Articular chondrocyte of knee joint (primary cell): ENCODE measurements around the gene SHQ1. TPM values are rescaled to one million over a fixed set of nuclear protein-coding genes. Genes with fewer than 3 reads are reported as not detected.

Experiments used
- total RNA-seq: library from RNA; depleted of rRNA; stranded (reverse); fragments of >200 nt; gene quantifications from 2 replicates; pipeline ENCODE4 v1.2.3, GENCODE V29; 2012

SHQ1 gene
- 26.1 and 34.8 TPM in 2 replicates for total RNA-seq

GRCh38 chr3:72847751-72848702, at the start of gene SHQ1:
Gene SHQ1, minus strand, starts transcription at chr3:72848445. Its CDS starts 105 bp downstream, at chr3:72848340.

DNA sequence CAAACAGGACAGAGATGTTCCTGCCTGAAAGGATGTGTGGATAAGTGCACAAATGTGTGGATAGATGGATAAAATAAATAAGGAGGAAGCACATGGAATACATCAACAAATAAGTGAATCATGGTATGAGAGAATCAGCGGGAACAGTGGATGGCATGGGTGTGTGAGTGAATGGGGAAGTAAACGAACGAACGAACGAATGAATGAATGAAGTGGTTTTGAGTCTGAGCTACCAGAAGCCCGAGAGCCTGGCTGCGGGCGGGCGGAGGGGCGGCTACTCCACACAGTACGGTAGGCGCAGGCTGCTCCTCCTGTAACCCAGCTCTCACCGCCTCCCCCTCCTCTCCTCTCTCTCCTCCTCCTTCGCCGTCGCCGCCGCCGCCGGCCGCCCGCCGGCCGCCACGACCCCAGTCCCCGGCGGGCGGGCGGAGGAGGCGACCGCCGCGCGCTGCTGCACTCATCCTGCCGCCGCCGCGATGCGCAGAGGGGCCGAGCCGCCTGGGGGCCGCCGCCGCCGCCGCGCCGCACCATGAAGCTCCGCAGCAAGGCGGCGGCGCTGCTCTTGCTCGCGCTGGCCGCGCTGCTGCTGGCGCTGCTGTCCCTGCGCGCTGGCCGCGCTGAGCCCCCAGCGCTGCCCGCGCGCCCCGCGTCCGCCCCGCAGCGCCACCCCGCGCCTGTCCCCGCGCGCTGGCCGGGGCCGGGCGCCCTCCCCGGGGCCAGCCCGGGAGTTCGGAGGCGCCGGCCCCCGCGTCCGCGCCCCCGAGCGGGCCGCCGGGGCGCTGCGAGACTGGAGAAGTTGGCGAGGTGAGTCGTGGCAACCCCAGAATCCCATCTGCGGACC, 39.7 kb upstream of the SHQ1 start, which contains the start of gene GXYLT2:
Gene GXYLT2, plus strand, starts transcription at position 342 of the 841 bp plus-strand sequence. Its CDS starts 188 bp downstream, at position 530.

Other genes starting within 250 kb of the SHQ1 start
- gene GXYLT2, start 39.6 kb upstream of the SHQ1 start, total RNA-seq = 49.0 and 51.0 TPM in 2 replicates
- 74.9 and 77.3 TPM in 2 replicates for gene PPP4R2, start 148.4 kb upstream of the SHQ1 start, total RNA-seq
- 6.7 and 6.8 TPM in 2 replicates for gene EBLN2, start 213.2 kb upstream of the SHQ1 start, total RNA-seq